SK-N-SH treated with all-trans-retinoic acid at 6 μM for 48 hours (cell line): Measurements from ENCODE around the gene MAP7D2.

ENCODE experiments used
- ATAC-seq: fragments of 200-7000 bp; cut with Tn5 transposase; 3 replicates; pipeline ENCODE4 v1.9.1; 2020; ENCODE audit warnings: mild to moderate bottlenecking, moderate library complexity
- ARNTL ChIP-seq: fragments of 450-650 bp; formaldehyde crosslinking; IDR thresholded peaks from 2 replicates; pipeline ENCODE4 v1.5.0; 2020; ENCODE audit warnings: low read depth, mild to moderate bottlenecking, moderate library complexity, borderline replicate concordance
- BACH2 ChIP-seq: fragments of 250-450 bp; sonication (Bioruptor Pico); IDR thresholded peaks from 2 replicates; pipeline ENCODE4 v1.9.0; 2021; ENCODE audit warnings: mild to moderate bottlenecking, borderline replicate concordance
- CSDC2 ChIP-seq: fragments of 250-450 bp; sonication (Bioruptor Pico); IDR thresholded peaks from 2 replicates; pipeline ENCODE4 v1.5.0; 2020; ENCODE audit warnings: mild to moderate bottlenecking, moderate library complexity
- ESRRG ChIP-seq: fragments of 250-450 bp; sonication (Bioruptor Pico); IDR thresholded peaks from 2 replicates; pipeline ENCODE4 v1.6.1; 2021; ENCODE audit warnings: mild to moderate bottlenecking
- GLIS3 ChIP-seq: fragments of 250-450 bp; sonication (Bioruptor Pico); IDR thresholded peaks from 2 replicates; pipeline ENCODE4 v1.5.0; 2020; ENCODE audit warnings: mild to moderate bottlenecking, moderate library complexity
- ISL1 ChIP-seq: fragments of 250-450 bp; sonication (Bioruptor Pico); IDR thresholded peaks from 2 replicates; pipeline ENCODE4 v2.1.2; 2022; ENCODE audit warnings: mild to moderate bottlenecking, moderate library complexity
- OSR1 ChIP-seq: fragments of 250-450 bp; sonication (Bioruptor Pico); IDR thresholded peaks from 2 replicates; pipeline ENCODE4 v1.8.0; 2022; ENCODE audit warnings: moderate library complexity, mild to moderate bottlenecking, inconsistent platforms
- PPARA ChIP-seq: fragments of 250-450 bp; sonication (Bioruptor Pico); IDR thresholded peaks from 2 replicates; pipeline ENCODE4 v1.5.0; 2020; ENCODE audit warnings: mild to moderate bottlenecking, borderline replicate concordance
- RARB ChIP-seq: fragments of 250-450 bp; sonication (Bioruptor Pico); IDR thresholded peaks from 2 replicates; pipeline ENCODE4 v1.8.0; 2021; ENCODE audit warnings: mild to moderate bottlenecking, moderate library complexity
- SNAI2 ChIP-seq: fragments of 250-450 bp; sonication (Bioruptor Pico); IDR thresholded peaks from 2 replicates; pipeline ENCODE4 v1.5.0; 2020; ENCODE audit warnings: mild to moderate bottlenecking, moderate library complexity
- TCF4 ChIP-seq: fragments of 250-450 bp; sonication (Bioruptor Pico); IDR thresholded peaks from 2 replicates; pipeline ENCODE4 v1.8.0; 2021; ENCODE audit warnings: mild to moderate bottlenecking, moderate library complexity, borderline replicate concordance
- TOX ChIP-seq: fragments of 250-450 bp; sonication (Bioruptor Pico); IDR thresholded peaks from 2 replicates; pipeline ENCODE4 v1.8.0; 2021; ENCODE audit warnings: mild to moderate bottlenecking, moderate library complexity, borderline replicate concordance
- ZC3H10 ChIP-seq: fragments of 250-450 bp; sonication (Bioruptor Pico); IDR thresholded peaks from 2 replicates; pipeline ENCODE4 v1.5.1; 2021; ENCODE audit warnings: mild to moderate bottlenecking, moderate library complexity
- ZFP3 ChIP-seq: fragments of 250-450 bp; sonication (Bioruptor Pico); IDR thresholded peaks from 2 replicates; pipeline ENCODE4 v1.5.0; 2020; ENCODE audit warnings: mild to moderate bottlenecking, moderate library complexity
- ZFP30 ChIP-seq: fragments of 450-650 bp; formaldehyde crosslinking; IDR thresholded peaks from 2 replicates; pipeline ENCODE4 v1.5.0; 2022; ENCODE audit warnings: mild to moderate bottlenecking, moderate library complexity
- ZNF565 ChIP-seq: fragments of 450-650 bp; formaldehyde crosslinking; conservative IDR thresholded peaks from 2 replicates; pipeline ENCODE4 v1.5.0; 2020; ENCODE audit warnings: low read depth, mild to moderate bottlenecking, moderate library complexity
- ZNF70 ChIP-seq: fragments of 450-650 bp; formaldehyde crosslinking; IDR thresholded peaks from 2 replicates; pipeline ENCODE4 v1.5.0; 2020; ENCODE audit warnings: mild to moderate bottlenecking, moderate library complexity
- ZNF8 ChIP-seq: fragments of 450-650 bp; formaldehyde crosslinking; IDR thresholded peaks from 2 replicates; pipeline ENCODE4 v1.5.0; 2020; ENCODE audit warnings: mild to moderate bottlenecking, moderate library complexity
- TF ChIP-seq, protein P1 (sequence below): fragments of 250-450 bp; sonication (Bioruptor Pico); IDR thresholded peaks from 2 replicates; pipeline ENCODE4 v1.5.1; 2021; ENCODE audit warnings: mild to moderate bottlenecking, moderate library complexity
- TF ChIP-seq, protein P2 (sequence below): fragments of 250-450 bp; sonication (Bioruptor Pico); IDR thresholded peaks from 2 replicates; pipeline ENCODE4 v1.8.0; 2021; ENCODE audit warnings: low read depth, mild to moderate bottlenecking, moderate library complexity, borderline replicate concordance
- TF ChIP-seq, protein P3 (sequence below): fragments of 250-450 bp; sonication (Bioruptor Pico); IDR thresholded peaks from 2 replicates; pipeline ENCODE4 v1.5.0; 2020; ENCODE audit warnings: mild to moderate bottlenecking, moderate library complexity
- TF ChIP-seq, protein P4 (sequence below): fragments of 250-450 bp; sonication (Bioruptor Pico); IDR thresholded peaks from 2 replicates; pipeline ENCODE4 v1.8.0; 2020; ENCODE audit warnings: mild to moderate bottlenecking, moderate library complexity, borderline replicate concordance
- TF ChIP-seq, protein P5 (sequence below): fragments of 250-450 bp; sonication (Bioruptor Pico); IDR thresholded peaks from 2 replicates; pipeline ENCODE4 v1.5.1; 2020; ENCODE audit warnings: low read depth, mild to moderate bottlenecking, moderate library complexity

Gene MAP7D2

DNA sequence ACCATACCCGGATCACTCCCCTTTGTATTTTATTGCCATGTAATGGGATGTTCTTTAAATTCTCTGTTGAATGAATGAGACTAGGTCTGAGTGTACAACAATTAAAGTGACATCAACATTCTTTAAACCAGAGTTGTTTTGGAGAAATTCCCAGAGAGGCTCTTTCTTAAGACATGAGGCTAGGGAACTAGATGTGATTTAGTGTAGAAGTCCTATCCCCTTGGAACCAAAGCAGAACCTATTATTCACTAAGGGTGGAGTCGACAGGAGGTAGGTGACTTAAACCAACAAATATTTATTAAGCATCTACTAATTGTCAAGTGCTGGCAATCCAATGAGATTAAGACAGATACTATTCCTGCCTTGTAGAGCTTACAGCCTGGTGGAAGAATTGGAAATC lies 23.3 kb upstream of the MAP7D2 start:
- TF ChIP-seq, protein P1, sequence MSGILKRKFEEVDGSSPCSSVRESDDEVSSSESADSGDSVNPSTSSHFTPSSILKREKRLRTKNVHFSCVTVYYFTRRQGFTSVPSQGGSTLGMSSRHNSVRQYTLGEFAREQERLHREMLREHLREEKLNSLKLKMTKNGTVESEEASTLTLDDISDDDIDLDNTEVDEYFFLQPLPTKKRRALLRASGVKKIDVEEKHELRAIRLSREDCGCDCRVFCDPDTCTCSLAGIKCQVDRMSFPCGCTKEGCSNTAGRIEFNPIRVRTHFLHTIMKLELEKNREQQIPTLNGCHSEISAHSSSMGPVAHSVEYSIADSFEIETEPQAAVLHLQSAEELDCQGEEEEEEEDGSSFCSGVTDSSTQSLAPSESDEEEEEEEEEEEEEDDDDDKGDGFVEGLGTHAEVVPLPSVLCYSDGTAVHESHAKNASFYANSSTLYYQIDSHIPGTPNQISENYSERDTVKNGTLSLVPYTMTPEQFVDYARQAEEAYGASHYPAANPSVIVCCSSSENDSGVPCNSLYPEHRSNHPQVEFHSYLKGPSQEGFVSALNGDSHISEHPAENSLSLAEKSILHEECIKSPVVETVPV = no peak
- no peak for TF ChIP-seq GLIS3 (CRISPR knock-in tag)
- TF ChIP-seq SNAI2 (CRISPR knock-in tag) = no peak
- TF ChIP-seq OSR1 = no peak
- TF ChIP-seq, protein P2, sequence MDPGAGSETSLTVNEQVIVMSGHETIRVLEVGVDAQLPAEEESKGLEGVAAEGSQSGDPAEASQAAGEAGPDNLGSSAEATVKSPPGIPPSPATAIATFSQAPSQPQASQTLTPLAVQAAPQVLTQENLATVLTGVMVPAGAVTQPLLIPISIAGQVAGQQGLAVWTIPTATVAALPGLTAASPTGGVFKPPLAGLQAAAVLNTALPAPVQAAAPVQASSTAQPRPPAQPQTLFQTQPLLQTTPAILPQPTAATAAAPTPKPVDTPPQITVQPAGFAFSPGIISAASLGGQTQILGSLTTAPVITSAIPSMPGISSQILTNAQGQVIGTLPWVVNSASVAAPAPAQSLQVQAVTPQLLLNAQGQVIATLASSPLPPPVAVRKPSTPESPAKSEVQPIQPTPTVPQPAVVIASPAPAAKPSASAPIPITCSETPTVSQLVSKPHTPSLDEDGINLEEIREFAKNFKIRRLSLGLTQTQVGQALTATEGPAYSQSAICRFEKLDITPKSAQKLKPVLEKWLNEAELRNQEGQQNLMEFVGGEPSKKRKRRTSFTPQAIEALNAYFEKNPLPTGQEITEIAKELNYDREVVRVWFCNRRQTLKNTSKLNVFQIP (CRISPR knock-in tag) = no peak
- TF ChIP-seq, protein P3, sequence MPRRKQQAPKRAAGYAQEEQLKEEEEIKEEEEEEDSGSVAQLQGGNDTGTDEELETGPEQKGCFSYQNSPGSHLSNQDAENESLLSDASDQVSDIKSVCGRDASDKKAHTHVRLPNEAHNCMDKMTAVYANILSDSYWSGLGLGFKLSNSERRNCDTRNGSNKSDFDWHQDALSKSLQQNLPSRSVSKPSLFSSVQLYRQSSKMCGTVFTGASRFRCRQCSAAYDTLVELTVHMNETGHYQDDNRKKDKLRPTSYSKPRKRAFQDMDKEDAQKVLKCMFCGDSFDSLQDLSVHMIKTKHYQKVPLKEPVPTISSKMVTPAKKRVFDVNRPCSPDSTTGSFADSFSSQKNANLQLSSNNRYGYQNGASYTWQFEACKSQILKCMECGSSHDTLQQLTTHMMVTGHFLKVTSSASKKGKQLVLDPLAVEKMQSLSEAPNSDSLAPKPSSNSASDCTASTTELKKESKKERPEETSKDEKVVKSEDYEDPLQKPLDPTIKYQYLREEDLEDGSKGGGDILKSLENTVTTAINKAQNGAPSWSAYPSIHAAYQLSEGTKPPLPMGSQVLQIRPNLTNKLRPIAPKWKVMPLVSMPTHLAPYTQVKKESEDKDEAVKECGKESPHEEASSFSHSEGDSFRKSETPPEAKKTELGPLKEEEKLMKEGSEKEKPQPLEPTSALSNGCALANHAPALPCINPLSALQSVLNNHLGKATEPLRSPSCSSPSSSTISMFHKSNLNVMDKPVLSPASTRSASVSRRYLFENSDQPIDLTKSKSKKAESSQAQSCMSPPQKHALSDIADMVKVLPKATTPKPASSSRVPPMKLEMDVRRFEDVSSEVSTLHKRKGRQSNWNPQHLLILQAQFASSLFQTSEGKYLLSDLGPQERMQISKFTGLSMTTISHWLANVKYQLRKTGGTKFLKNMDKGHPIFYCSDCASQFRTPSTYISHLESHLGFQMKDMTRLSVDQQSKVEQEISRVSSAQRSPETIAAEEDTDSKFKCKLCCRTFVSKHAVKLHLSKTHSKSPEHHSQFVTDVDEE (CRISPR knock-in tag) = no peak
- no peak for TF ChIP-seq ZNF565 (CRISPR knock-in tag)
- TF ChIP-seq, protein P4, sequence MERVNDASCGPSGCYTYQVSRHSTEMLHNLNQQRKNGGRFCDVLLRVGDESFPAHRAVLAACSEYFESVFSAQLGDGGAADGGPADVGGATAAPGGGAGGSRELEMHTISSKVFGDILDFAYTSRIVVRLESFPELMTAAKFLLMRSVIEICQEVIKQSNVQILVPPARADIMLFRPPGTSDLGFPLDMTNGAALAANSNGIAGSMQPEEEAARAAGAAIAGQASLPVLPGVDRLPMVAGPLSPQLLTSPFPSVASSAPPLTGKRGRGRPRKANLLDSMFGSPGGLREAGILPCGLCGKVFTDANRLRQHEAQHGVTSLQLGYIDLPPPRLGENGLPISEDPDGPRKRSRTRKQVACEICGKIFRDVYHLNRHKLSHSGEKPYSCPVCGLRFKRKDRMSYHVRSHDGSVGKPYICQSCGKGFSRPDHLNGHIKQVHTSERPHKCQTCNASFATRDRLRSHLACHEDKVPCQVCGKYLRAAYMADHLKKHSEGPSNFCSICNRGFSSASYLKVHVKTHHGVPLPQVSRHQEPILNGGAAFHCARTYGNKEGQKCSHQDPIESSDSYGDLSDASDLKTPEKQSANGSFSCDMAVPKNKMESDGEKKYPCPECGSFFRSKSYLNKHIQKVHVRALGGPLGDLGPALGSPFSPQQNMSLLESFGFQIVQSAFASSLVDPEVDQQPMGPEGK = no peak
- TF ChIP-seq ISL1 = no peak
- TF ChIP-seq RARB (CRISPR knock-in tag) = no peak
- TF ChIP-seq, protein P5, sequence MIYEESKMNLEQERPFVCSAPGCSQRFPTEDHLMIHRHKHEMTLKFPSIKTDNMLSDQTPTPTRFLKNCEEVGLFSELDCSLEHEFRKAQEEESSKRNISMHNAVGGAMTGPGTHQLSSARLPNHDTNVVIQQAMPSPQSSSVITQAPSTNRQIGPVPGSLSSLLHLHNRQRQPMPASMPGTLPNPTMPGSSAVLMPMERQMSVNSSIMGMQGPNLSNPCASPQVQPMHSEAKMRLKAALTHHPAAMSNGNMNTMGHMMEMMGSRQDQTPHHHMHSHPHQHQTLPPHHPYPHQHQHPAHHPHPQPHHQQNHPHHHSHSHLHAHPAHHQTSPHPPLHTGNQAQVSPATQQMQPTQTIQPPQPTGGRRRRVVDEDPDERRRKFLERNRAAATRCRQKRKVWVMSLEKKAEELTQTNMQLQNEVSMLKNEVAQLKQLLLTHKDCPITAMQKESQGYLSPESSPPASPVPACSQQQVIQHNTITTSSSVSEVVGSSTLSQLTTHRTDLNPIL = no peak
- no peak for TF ChIP-seq ZFP30 (CRISPR knock-in tag)
- TF ChIP-seq ZNF70 (CRISPR knock-in tag) = no peak
- TF ChIP-seq CSDC2 (CRISPR knock-in tag) = no peak
- no peak for TF ChIP-seq PPARA
- TF ChIP-seq BACH2 (CRISPR knock-in tag) = no peak
- TF ChIP-seq TCF4 (CRISPR knock-in tag) = no peak
- TF ChIP-seq ESRRG (CRISPR knock-in tag) = no peak
- TF ChIP-seq ZC3H10 (CRISPR knock-in tag) = no peak
- TF ChIP-seq TOX (CRISPR knock-in tag) = no peak
- ATAC-seq = no peak

DNA sequence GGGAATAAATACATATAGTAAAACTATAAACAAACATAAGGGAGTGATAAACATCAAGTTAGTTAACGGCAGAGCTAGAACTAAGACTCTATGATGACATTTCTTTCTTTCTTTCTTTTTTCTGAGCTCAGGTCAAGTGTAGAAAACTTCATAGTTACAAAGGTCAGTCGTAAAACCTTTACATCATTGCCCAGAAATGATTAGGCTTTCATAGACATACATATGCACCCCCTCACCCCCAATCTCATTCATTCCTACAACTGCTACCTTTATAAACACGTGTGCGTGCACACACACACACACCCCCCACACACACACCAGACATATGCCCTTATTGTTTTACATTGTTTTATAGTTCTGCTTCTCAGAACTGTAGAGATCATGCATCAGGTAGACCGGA lies 19.2 kb upstream of the MAP7D2 start:
- no peak for ATAC-seq
- TF ChIP-seq GLIS3 (CRISPR knock-in tag) = no peak
- TF ChIP-seq CSDC2 (CRISPR knock-in tag) = no peak
- no peak for TF ChIP-seq ISL1
- TF ChIP-seq ZC3H10 (CRISPR knock-in tag) = no peak
- TF ChIP-seq, protein P5 = no peak
- TF ChIP-seq TOX (CRISPR knock-in tag) = no peak
- TF ChIP-seq ESRRG (CRISPR knock-in tag) = no peak
- TF ChIP-seq, protein P1 = no peak
- TF ChIP-seq TCF4 (CRISPR knock-in tag) = no peak
- TF ChIP-seq, protein P4 = no peak
- no peak for TF ChIP-seq PPARA
- TF ChIP-seq, protein P2 (CRISPR knock-in tag) = no peak
- TF ChIP-seq ZNF8 = no peak
- TF ChIP-seq BACH2 (CRISPR knock-in tag) = no peak
- TF ChIP-seq ZFP3 = no peak
- no peak for TF ChIP-seq ZNF565 (CRISPR knock-in tag)
- TF ChIP-seq ARNTL = no peak
- no peak for TF ChIP-seq ZFP30 (CRISPR knock-in tag)
